Activated CD4-positive, alpha-beta T cell treated with anti-CD3 and anti-CD28 coated beads for 36 hours (primary cell): Measurements from ENCODE around the gene GJC1. TPM values are rescaled to one million over a fixed set of nuclear protein-coding genes. Genes with fewer than 3 reads are reported as not detected.
"Not testable (repeated sequence)": the region's sequence is repeated elsewhere in the genome, so short reads cannot be mapped to it uniquely, and the experiment has no call there.

ENCODE experiments used
- ATAC-seq: fragments of 200-7000 bp; cut with Tn5 transposase; one replicate; pipeline ENCODE4 v1.10.0; 2021; ENCODE audit warnings: mild to moderate bottlenecking, moderate library complexity
- CTCF ChIA-PET: fragments of 350-600 bp; sonication (Branson Sonifier 250); formaldehyde crosslinking; loops from one replicate; lab custom pipeline; 2021; ENCODE audit warnings: antibody characterized with exemption; lab: Charles Lee
- POLR2A ChIA-PET: fragments of 350-600 bp; sonication (Branson Sonifier 250); formaldehyde crosslinking; loops from one replicate; lab custom pipeline; 2021; ENCODE audit warnings: antibody characterized with exemption, inconsistent platforms; lab: Charles Lee
- DNase-seq: peaks from one replicate; pipeline ENCODE4 v3.0.0-alpha.2; 2020
- H3K27ac Mint-ChIP-seq: one replicate; pipeline ENCODE4 v1.8.0; 2021; ENCODE audit warnings: mixed read lengths
- H3K27me3 Mint-ChIP-seq: one replicate; pipeline ENCODE4 v1.8.0; 2021; ENCODE audit warnings: mixed read lengths
- H3K36me3 Mint-ChIP-seq: one replicate; pipeline ENCODE4 v1.8.0; 2021; ENCODE audit warnings: low read depth, mixed read lengths
- H3K4me1 Mint-ChIP-seq: one replicate; pipeline ENCODE4 v1.8.0; 2021; ENCODE audit warnings: mixed read lengths
- H3K4me3 Mint-ChIP-seq: one replicate; pipeline ENCODE4 v1.8.0; 2021; ENCODE audit warnings: mild to moderate bottlenecking, moderate library complexity, mixed read lengths
- H3K9me3 Mint-ChIP-seq: one replicate; pipeline ENCODE4 v1.8.0; 2021; ENCODE audit warnings: low read depth, mixed read lengths
- intact Hi-C, 2 experiments: fragments of 100-400 bp; cut with DNase I in 1 of 2; cut with micrococcal nuclease in 1 of 2; formaldehyde crosslinking; loops; one replicate each; pipeline versions ENCODE4 v1.14.2 to v1.15.1; 2022 to 2024; cut with DNase I, micrococcal nuclease
- total RNA-seq, 2 experiments: library from RNA; stranded (reverse); gene quantifications; one replicate each; pipeline ENCODE4 v1.2.3, GENCODE V29; 2021

The GJC1 gene
- total RNA-seq, 2 experiments from 2014 or later, result 3.3 to 3.7 TPM

- intact Hi-C loops, result loop anchor here in 1 of 2 experiments (5.0 kb wide), 1 partner anchor 226 kb away; no protein-coding TSS in a partner anchor
- ATAC-seq, result peak; percentile 17
- Mint-ChIP-seq H3K9me3 (no peaks in the 10 kb centered on the region), H3K4me1 (no peaks in the 10 kb centered on the region), H3K4me3 (no peak within 1 kb of the TSS), H3K27ac (no peak within 1 kb of the TSS), H3K36me3 (no peaks in the 10 kb centered on the region), H3K27me3 (peaks cover 27% of the 10 kb centered on the region)
- DNase-seq, result no peak
- CTCF ChIA-PET, result interaction anchor here (0.9 kb wide), 1 partner anchor 16 kb away, joined by 3 read pairs; no protein-coding TSS in a partner anchor
- POLR2A ChIA-PET, result interaction anchor here (0.6 kb wide), 1 partner anchor 69 kb away, joined by 3 read pairs; the partner anchor contains the start of gene CCDC43
Observed at GRCh38 chr17:44758414-44759085, 71.5 kb downstream of the GJC1 start, which contains the start of gene ADAM11. Gene ADAM11 (plus strand): TSS chr17:44758988. CDS start chr17:44759200, 212 bp downstream.

- no peaks in the 10 kb centered on the region for H3K9me3 Mint-ChIP-seq
- no peak for DNase-seq
- CTCF ChIA-PET, result no interaction called here
Observed at GRCh38 chr17:44757918-44758413, 72.1 kb downstream of the GJC1 start.

GRCh38 chr17:44757045-44757917 is 72.8 kb downstream of the GJC1 start:
- CTCF ChIA-PET, result interaction anchor here (0.6 kb wide), 1 partner anchor 399 kb away, joined by 4 read pairs; no protein-coding TSS in a partner anchor
- Mint-ChIP-seq H3K4me3 (no peak overlapping the region), H3K9me3 (no peaks in the 10 kb centered on the region), H3K4me1 (no peaks in the 10 kb centered on the region), H3K36me3 (no peaks in the 10 kb centered on the region), H3K27ac (no peak overlapping the region), H3K27me3 (peaks cover 27% of the 10 kb centered on the region)
- POLR2A ChIA-PET, result no interaction called here
- intact Hi-C loops, result loop anchor here in 1 of 2 experiments (5.0 kb wide), 1 partner anchor 225 kb away; no protein-coding TSS in a partner anchor
- DNase-seq, result no peak
- ATAC-seq, result no peak

More at GRCh38 chr17:44757918-44758413, 72.1 kb downstream of the GJC1 start:
- intact Hi-C loops, result loop anchor here in 1 of 2 experiments (5.0 kb wide), 1 partner anchor 226 kb away; no protein-coding TSS in a partner anchor
- Mint-ChIP-seq H3K4me1 (no peaks in the 10 kb centered on the region), H3K27ac (no peak overlapping the region), H3K4me3 (no peak overlapping the region), H3K36me3 (no peaks in the 10 kb centered on the region), H3K27me3 (peaks cover 27% of the 10 kb centered on the region)
- POLR2A ChIA-PET, result interaction anchor here (0.6 kb wide), 1 partner anchor 68 kb away, joined by 3 read pairs; the partner anchor contains the start of gene CCDC43
- ATAC-seq, result no peak

GRCh38 chr17:44755180-44755579 is 74.9 kb downstream of the GJC1 start:
- POLR2A ChIA-PET, DNase-seq, H3K9me3 Mint-ChIP-seq, ATAC-seq, H3K4me3 Mint-ChIP-seq, H3K27ac Mint-ChIP-seq, H3K4me1 Mint-ChIP-seq: not testable (repeated sequence)
- CTCF ChIA-PET, result interaction anchor here (0.6 kb wide), 1 partner anchor 633 kb away, joined by 3 read pairs; no protein-coding TSS in a partner anchor
- intact Hi-C loops, result loop anchor here in 1 of 2 experiments (5.0 kb wide), 1 partner anchor 223 kb away; no protein-coding TSS in a partner anchor
- H3K36me3 Mint-ChIP-seq, result peaks cover 11% of the 10 kb centered on the region
- H3K27me3 Mint-ChIP-seq, result peaks cover 17% of the 10 kb centered on the region

- no peak for ATAC-seq
- CTCF ChIA-PET, result interaction anchor here (0.6 to 1.0 kb wide), 2 partner anchors 166 to 634 kb away, joined by 3 to 4 read pairs; no protein-coding TSS in a partner anchor
- no peak for DNase-seq
- Mint-ChIP-seq H3K27ac (no peak overlapping the region), H3K4me1 (no peaks in the 10 kb centered on the region), H3K9me3 (no peaks in the 10 kb centered on the region), H3K27me3 (peaks cover 15% of the 10 kb centered on the region), H3K36me3 (peaks cover 11% of the 10 kb centered on the region), H3K4me3 (no peak overlapping the region)
- POLR2A ChIA-PET, result no interaction called here
- intact Hi-C loops, result no loop called here
Observed at GRCh38 chr17:44754276-44754675, 75.8 kb downstream of the GJC1 start.

GRCh38 chr17:44752953-44753861 is 76.9 kb downstream of the GJC1 start:
- intact Hi-C loops, result no loop called here
- ATAC-seq (no peak), DNase-seq (no peak)
- H3K4me3 Mint-ChIP-seq, result no peak overlapping the region
- H3K4me1 Mint-ChIP-seq, result no peaks in the 10 kb centered on the region
- H3K9me3 Mint-ChIP-seq, result no peaks in the 10 kb centered on the region
- peaks cover 14% of the 10 kb centered on the region for H3K27me3 Mint-ChIP-seq
- ChIA-PET CTCF (interaction anchor here (1.0 kb wide), 1 partner anchor 167 kb away, joined by 4 read pairs; no protein-coding TSS in a partner anchor), POLR2A (no interaction called here)
- H3K27ac Mint-ChIP-seq, result no peak overlapping the region
- peaks cover 11% of the 10 kb centered on the region for H3K36me3 Mint-ChIP-seq

GRCh38 chr17:44751806-44752205 is 78.3 kb downstream of the GJC1 start:
- DNase-seq, result no peak

GRCh38 chr17:44751331-44751730 is 78.8 kb downstream of the GJC1 start:
- CTCF ChIA-PET, result no interaction called here
- H3K27ac Mint-ChIP-seq, result no peak overlapping the region
- POLR2A ChIA-PET, result no interaction called here

More at GRCh38 chr17:44751806-44752205, 78.3 kb downstream of the GJC1 start:
- H3K9me3 Mint-ChIP-seq, result no peaks in the 10 kb centered on the region
- CTCF ChIA-PET, result no interaction called here
- ATAC-seq, result no peak
- H3K27ac Mint-ChIP-seq, result no peak overlapping the region
- no peaks in the 10 kb centered on the region for H3K4me1 Mint-ChIP-seq
- H3K27me3 Mint-ChIP-seq, result peaks cover 2% of the 10 kb centered on the region
- POLR2A ChIA-PET, result no interaction called here
- intact Hi-C loops, result no loop called here
- H3K4me3 Mint-ChIP-seq, result no peak overlapping the region
- peaks cover 12% of the 10 kb centered on the region for H3K36me3 Mint-ChIP-seq

GRCh38 chr17:44749980-44750318 is 80.1 kb downstream of the GJC1 start:
- ATAC-seq (no peak), DNase-seq (no peak)
- Mint-ChIP-seq H3K27ac (no peak overlapping the region), H3K36me3 (peaks cover 12% of the 10 kb centered on the region), H3K27me3 (peaks cover 2% of the 10 kb centered on the region), H3K4me1 (no peaks in the 10 kb centered on the region), H3K4me3 (no peak overlapping the region), H3K9me3 (no peaks in the 10 kb centered on the region)
- CTCF ChIA-PET, result interaction anchor here (0.6 kb wide), 1 partner anchor 80 kb away, joined by 3 read pairs; no protein-coding TSS in a partner anchor
- intact Hi-C loops, result no loop called here
- POLR2A ChIA-PET, result no interaction called here

More at GRCh38 chr17:44751331-44751730, 78.8 kb downstream of the GJC1 start:
- no peak for DNase-seq
- H3K4me1 Mint-ChIP-seq, result no peaks in the 10 kb centered on the region
- ATAC-seq, result no peak
- no peak overlapping the region for H3K4me3 Mint-ChIP-seq
- intact Hi-C loops, result no loop called here
- H3K9me3 Mint-ChIP-seq, result no peaks in the 10 kb centered on the region
- peaks cover 2% of the 10 kb centered on the region for H3K27me3 Mint-ChIP-seq
- H3K36me3 Mint-ChIP-seq, result peaks cover 12% of the 10 kb centered on the region
